ENCODE data around the gene CHIT1. TPM values are rescaled to one million over a fixed set of nuclear protein-coding genes. Genes with fewer than 3 reads are reported as not detected.
A peak's percentile ranks its signal among the peaks of the same experiment; 100 is the strongest.

The CHIT1 gene
- total and polyA plus RNA-seq, 9 of the 15 experiments (the other 6 are each of a cell fraction or from before 2014, with no cell fraction given): not detected

DNA sequence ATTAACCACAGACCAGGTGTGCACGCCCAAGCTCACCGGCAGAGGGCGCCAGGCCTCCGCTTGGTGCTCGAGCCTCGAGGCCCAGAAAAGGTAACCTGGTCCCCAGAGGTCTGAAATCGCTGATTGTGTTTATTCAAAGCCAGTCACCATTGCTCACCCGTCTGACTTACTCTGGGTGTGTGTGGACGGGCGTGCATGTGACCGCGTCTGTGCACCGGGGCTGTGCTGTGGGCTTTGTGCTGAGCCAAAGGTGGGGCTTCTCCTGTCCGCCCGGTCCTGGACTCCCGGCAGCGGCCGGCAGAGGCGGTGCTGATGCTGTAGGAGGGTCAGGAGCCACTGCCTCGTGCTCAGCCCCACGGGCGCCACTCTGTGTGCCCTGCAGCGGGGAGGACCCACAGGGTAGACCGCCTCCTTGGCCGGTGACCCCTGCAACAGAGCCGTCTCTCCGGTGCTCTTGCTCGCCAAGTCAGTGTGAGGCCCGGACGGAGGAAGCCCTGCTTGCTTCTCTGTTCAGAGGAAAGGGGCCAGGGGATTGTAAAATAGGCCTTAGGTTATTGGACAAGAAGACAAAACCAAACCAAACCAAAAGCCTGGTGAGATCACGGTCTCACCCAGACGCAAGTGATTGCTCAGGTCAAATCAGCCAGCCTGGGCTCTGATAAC, 43.9 kb upstream of the CHIT1 start (continued):
- TF ChIP-seq, protein P1, sequence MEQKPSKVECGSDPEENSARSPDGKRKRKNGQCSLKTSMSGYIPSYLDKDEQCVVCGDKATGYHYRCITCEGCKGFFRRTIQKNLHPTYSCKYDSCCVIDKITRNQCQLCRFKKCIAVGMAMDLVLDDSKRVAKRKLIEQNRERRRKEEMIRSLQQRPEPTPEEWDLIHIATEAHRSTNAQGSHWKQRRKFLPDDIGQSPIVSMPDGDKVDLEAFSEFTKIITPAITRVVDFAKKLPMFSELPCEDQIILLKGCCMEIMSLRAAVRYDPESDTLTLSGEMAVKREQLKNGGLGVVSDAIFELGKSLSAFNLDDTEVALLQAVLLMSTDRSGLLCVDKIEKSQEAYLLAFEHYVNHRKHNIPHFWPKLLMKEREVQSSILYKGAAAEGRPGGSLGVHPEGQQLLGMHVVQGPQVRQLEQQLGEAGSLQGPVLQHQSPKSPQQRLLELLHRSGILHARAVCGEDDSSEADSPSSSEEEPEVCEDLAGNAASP (IDR thresholded peaks at IDR 0.05): no peak
- TF ChIP-seq RHOXF2B (CRISPR knock-in tag; conservative IDR thresholded peaks at IDR 0.05) (0 out of 2 replicates have a peak, but pooled peaks have one; percentile 53), ZNF778 (CRISPR knock-in tag; IDR thresholded peaks at IDR 0.05) (no peak), FOXK1 (CRISPR knock-in tag; IDR thresholded peaks at IDR 0.05; ENCODE audit: borderline replicate concordance) (no peak), RBM15 (IDR thresholded peaks at IDR 0.05; ENCODE audit: insufficient read depth, low read length) (no peak), FIP1L1 (IDR thresholded peaks at IDR 0.05; ENCODE audit: low read depth, low read length, poor library complexity, severe bottlenecking) (peak; percentile 46), CBX5 (IDR thresholded peaks at IDR 0.05; ENCODE audit: borderline replicate concordance, low read depth) (no peak), C11orf30 (IDR thresholded peaks at IDR 0.05; ENCODE audit: low read depth) (peak; percentile 89), HMG20B (CRISPR knock-in tag; IDR thresholded peaks at IDR 0.05) (no peak), KLF1 (tag; IDR thresholded peaks at IDR 0.05) (no peak), BHLHE40 (IDR thresholded peaks at IDR 0.05; ENCODE audit: low read length) (peak; percentile 52), FOSL1 (tag; conservative IDR thresholded peaks at IDR 0.05) (peak; percentile 42; the same call in 1 of the 2 replicates), ZFP36 (IDR thresholded peaks at IDR 0.05; ENCODE audit: low read depth, low read length, partially characterized antibody) (no peak), SMARCC2 (IDR thresholded peaks at IDR 0.05; ENCODE audit: low read depth) (no peak), DDX20 (tag; IDR thresholded peaks at IDR 0.05; ENCODE audit: low read depth) (no peak), SIN3A (IDR thresholded peaks at IDR 0.05; ENCODE audit: borderline replicate concordance in 2 of 2, control insufficient read depth in 1 of 2, low read depth in 2 of 2, low read length in 2 of 2) (no peak), TAF1 (IDR thresholded peaks at IDR 0.05; ENCODE audit: control insufficient read depth, extremely low read depth, insufficient read depth, low read length, severe bottlenecking) (no peak), ZNF23 (CRISPR knock-in tag; IDR thresholded peaks at IDR 0.05) (no peak), ZNF134 (CRISPR knock-in tag; conservative IDR thresholded peaks at IDR 0.05) (no peak), ZNF584 (CRISPR knock-in tag; IDR thresholded peaks at IDR 0.05; ENCODE audit: low read depth) (no peak), ZNF586 (CRISPR knock-in tag; conservative IDR thresholded peaks at IDR 0.05) (no peak), BACH1 (tag; IDR thresholded peaks at IDR 0.05) (no peak), IFI16 (CRISPR knock-in tag; IDR thresholded peaks at IDR 0.05) (no peak), MYC (IDR thresholded peaks at IDR 0.05; ENCODE audit: low read depth, low read length) (peak; percentile 45), MYC (CRISPR knock-in tag; IDR thresholded peaks at IDR 0.05; ENCODE audit: borderline replicate concordance, low read depth) (no peak)
- TF ChIP-seq, protein P2, sequence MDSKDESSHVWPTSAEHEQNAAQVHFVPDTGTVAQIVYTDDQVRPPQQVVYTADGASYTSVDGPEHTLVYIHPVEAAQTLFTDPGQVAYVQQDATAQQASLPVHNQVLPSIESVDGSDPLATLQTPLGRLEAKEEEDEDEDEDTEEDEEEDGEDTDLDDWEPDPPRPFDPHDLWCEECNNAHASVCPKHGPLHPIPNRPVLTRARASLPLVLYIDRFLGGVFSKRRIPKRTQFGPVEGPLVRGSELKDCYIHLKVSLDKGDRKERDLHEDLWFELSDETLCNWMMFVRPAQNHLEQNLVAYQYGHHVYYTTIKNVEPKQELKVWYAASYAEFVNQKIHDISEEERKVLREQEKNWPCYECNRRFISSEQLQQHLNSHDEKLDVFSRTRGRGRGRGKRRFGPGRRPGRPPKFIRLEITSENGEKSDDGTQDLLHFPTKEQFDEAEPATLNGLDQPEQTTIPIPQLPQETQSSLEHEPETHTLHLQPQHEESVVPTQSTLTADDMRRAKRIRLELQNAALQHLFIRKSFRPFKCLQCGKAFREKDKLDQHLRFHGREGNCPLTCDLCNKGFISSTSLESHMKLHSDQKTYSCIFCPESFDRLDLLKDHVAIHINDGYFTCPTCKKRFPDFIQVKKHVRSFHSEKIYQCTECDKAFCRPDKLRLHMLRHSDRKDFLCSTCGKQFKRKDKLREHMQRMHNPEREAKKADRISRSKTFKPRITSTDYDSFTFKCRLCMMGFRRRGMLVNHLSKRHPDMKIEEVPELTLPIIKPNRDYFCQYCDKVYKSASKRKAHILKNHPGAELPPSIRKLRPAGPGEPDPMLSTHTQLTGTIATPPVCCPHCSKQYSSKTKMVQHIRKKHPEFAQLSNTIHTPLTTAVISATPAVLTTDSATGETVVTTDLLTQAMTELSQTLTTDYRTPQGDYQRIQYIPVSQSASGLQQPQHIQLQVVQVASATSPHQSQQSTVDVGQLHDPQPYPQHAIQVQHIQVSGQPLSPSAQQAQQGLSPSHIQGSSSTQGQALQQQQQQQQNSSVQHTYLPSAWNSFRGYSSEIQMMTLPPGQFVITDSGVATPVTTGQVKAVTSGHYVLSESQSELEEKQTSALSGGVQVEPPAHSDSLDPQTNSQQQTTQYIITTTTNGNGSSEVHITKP (IDR thresholded peaks at IDR 0.05; ENCODE audit: partially characterized antibody): peak; percentile 16
